ENCODE data around the gene CLDN19. TPM values are rescaled to one million over a fixed set of nuclear protein-coding genes. Genes with fewer than 3 reads are reported as not detected.

Gene CLDN19
- total RNA-seq (2021), result 11.1 and 12.5 TPM in 2 replicates
- long read RNA-seq, transcript CLDN19-202 (4 exons, 1,586 nt), result major isoform, 37 of 44 reads
- long read RNA-seq, partial matches to known transcripts, result 1 of 44 reads
- long read RNA-seq, other reads (novel, unspliced or antisense), result 3 of 44 reads

- no CpG with 5 or more reads among the region's 27 CpGs for WGBS (ENCODE audit: extremely low coverage, insufficient read length, low lambda C conversion rate)
- H3K18ac ChIP-seq (ENCODE audit: insufficient read length, low read depth, low read length), result no peak within 1 kb of the TSS
- H2BK12ac ChIP-seq (ENCODE audit: insufficient read length, low read depth, low read length), result no peak within 1 kb of the TSS
- H4K20me1 ChIP-seq (ENCODE audit: control insufficient read depth, insufficient read depth, insufficient read length), result no peaks in the 10 kb centered on the region
- H3K9ac ChIP-seq (ENCODE audit: extremely low read depth, insufficient read length, low read length), result no peak within 1 kb of the TSS
- no peak within 1 kb of the TSS for H2AFZ ChIP-seq (ENCODE audit: low read length)
- TF ChIP-seq CTCF (conservative IDR thresholded peaks at IDR 0.05), result no peak
- H3K23ac ChIP-seq (ENCODE audit: insufficient read length, low read depth, low read length), result no peak within 1 kb of the TSS
- H2BK120ac ChIP-seq (ENCODE audit: low read depth, low read length, poor library complexity, severe bottlenecking), result no peak within 1 kb of the TSS
- no peak within 1 kb of the TSS for H4K91ac ChIP-seq (ENCODE audit: insufficient read length, low read depth, low read length)
- H3K27me3 ChIP-seq (ENCODE audit: insufficient read depth, low read length), result no peaks in the 10 kb centered on the region
- no peaks in the 10 kb centered on the region for H3K79me1 ChIP-seq (ENCODE audit: insufficient read depth, low read depth, low read length, poor library complexity, severe bottlenecking)
- no peak within 1 kb of the TSS for H4K8ac ChIP-seq (replicated peaks; ENCODE audit: insufficient read length, low read depth, low read length)
- H2BK15ac ChIP-seq (ENCODE audit: low read depth, low read length), result no peak within 1 kb of the TSS
- H3K4me2 ChIP-seq (ENCODE audit: insufficient read depth, insufficient read length, low read length), result peak within 1 kb of the TSS; percentile 29
- DNase-seq, result peak; percentile 97
- H3K36me3 Mint-ChIP-seq (ENCODE audit: insufficient read depth in 1 of 3, low read depth in 3 of 3), result no peaks in the 10 kb centered on the region
- peak within 1 kb of the TSS; percentile 21 to 89 (median 87); a peak in 5 of 7 replicates for H3K27ac Mint-ChIP-seq
- no peaks in the 10 kb centered on the region for H3K9me3 Mint-ChIP-seq
- H3K56ac ChIP-seq (ENCODE audit: insufficient read length, low read depth, low read length), result no peak within 1 kb of the TSS
- no peak within 1 kb of the TSS for H2BK20ac ChIP-seq (ENCODE audit: low read depth, low read length, poor library complexity, severe bottlenecking)
- H3K4me1 Mint-ChIP-seq, result peaks cover 43 to 51% of the 10 kb centered on the region in 2 experiments
- no peak within 1 kb of the TSS for H3K4ac ChIP-seq (ENCODE audit: low read depth, low read length)
- no peak within 1 kb of the TSS for H3T11ph ChIP-seq (ENCODE audit: low read length)
- H3K23me2 ChIP-seq (ENCODE audit: insufficient read length, low read depth, low read length, poor library complexity, severe bottlenecking), result no peaks in the 10 kb centered on the region
- H2AK5ac ChIP-seq (ENCODE audit: insufficient read length, low read length), result no peak within 1 kb of the TSS
- no peak within 1 kb of the TSS for H2BK5ac ChIP-seq (ENCODE audit: insufficient read length, low read length)
- peak within 1 kb of the TSS; percentile 47 to 64 for H3K4me3 Mint-ChIP-seq
- peak within 1 kb of the TSS; percentile 74; the same call in 1 of the 2 replicates for H3K14ac ChIP-seq (ENCODE audit: insufficient read depth, low read length)
- no peaks in the 10 kb centered on the region for H3K79me2 ChIP-seq (ENCODE audit: insufficient read depth, low read length)
- H3K27ac ChIP-seq (ENCODE audit: insufficient read length, low read depth, low read length), result no peak within 1 kb of the TSS
- H4K5ac ChIP-seq (ENCODE audit: insufficient read length, low read depth, low read length), result no peak within 1 kb of the TSS
- no peaks in the 10 kb centered on the region for H3K9me3 ChIP-seq (ENCODE audit: control insufficient read depth, low read depth, low read length)
- H3K4me1 ChIP-seq (ENCODE audit: insufficient read depth, low read length), result no peaks in the 10 kb centered on the region; the same call in 1 of the 2 replicates
- no peaks in the 10 kb centered on the region; the same call in none of the 2 replicates for H3K27me3 Mint-ChIP-seq (ENCODE audit: low read depth)
Observed at GRCh38 chr1:42739753-42740700, at the start of gene CLDN19. CLDN19 (minus strand) TSS chr1:42740236; CDS start chr1:42740063, 173 bp downstream.

Measured in H9 (cell line).